Stimulated activated CD8-positive, alpha-beta memory T cell treated with anti-CD3 and anti-CD28 coated beads, Interleukin-2, amount 100 ng/mL, for 48 hours (primary cell): ENCODE results near the gene S1PR5.

ENCODE experiments used
- DNase-seq, 2 donors: peaks; one replicate each; pipeline ENCODE4 v3.0.0-alpha.2; 2020; ENCODE audit warnings: low read depth in 2 of 2

S1PR5 gene

DNA sequence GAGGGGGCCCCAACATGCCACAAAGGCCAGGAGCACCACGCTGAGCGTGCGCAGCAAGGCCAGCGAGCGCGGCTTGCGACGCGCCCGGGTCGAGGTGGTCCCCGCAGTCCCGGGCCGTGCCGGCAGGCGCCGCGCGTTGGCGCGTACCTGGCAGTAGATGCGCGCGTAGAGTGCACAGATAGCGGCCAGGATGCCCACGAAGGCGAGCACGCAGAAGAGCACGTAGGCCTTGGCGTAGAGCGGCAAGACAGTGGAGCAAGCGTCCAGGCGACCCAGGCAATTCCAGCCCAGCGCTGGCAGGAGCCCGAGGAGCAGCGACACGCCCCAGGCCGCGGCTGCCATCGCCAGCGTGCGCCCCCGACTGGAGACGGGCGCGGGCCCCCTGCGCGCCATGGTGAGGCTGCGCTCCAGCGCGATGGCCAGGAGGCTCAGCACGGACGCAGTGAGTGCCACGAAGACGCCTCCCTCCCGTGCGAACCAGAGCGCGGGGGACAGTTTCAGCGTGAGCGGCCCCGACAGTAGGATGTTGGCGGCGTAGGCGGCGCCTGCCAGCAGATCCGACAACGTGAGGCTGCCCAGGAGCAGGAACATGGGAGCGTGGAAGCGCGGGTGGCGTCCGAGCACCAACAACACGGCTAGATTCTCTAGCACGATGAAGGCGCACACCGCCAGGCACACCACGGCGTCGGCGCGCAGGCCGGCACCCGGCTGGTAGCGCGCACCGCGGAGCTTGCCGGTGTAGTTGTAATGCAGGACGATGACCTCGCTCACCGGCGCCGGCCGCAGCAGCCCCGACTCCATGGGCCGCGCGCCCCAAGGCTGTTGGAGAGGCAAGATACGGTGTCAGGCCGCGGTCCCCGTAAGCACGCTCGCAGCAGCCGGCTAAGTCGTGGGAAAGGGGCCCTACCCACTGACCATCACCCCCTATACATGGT lies 2.8 kb downstream of the S1PR5 start:
- DNase-seq = peak in 1 of 2 donors; percentile 38

DNA sequence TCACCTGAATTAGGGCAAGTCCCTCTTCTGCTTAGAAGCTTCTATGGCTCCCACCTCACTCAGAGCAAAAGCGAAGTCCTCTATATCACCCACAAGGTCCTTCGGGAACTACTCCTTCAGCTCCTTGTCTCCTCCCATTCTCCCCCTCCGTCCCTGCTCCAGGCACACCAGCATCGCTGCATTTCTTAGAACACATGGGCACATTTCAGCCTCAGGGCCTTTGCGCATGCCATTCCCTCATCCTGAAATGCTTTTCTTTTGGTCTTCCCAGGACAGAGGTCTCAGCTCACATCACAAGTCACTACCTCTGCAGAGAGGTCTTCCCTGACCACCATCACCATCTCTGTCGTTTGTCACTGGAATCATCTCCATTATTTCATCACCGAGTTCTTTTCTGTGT lies 4.0 kb downstream of the S1PR5 start:
- DNase-seq = no peak

DNA sequence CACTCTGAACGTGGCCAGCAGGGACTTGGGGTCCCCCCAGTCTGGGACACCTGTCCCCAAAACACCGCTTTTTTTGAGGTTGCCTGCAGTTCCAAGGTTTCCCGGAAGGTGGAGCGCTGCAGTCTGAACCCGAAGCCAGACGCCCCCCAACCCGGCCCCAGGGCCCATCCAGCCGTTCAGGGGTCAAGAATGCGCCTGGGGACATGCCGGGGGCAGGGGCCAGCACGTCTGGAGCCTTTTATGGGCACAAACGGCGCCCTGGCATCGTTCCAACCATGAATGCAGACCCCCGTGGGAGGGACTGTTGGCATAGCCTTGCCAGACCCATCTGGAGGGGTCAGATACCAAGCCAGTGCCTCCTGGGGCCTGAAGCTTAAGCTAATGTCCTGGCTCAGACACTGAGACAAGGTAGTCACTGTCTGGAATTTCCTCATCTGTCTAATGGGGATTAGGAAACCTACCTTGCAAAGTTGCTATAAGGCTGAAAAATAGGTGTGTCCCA lies 6.9 kb downstream of the S1PR5 start:
- peak in 1 of 2 donors; percentile 55 for DNase-seq

DNA sequence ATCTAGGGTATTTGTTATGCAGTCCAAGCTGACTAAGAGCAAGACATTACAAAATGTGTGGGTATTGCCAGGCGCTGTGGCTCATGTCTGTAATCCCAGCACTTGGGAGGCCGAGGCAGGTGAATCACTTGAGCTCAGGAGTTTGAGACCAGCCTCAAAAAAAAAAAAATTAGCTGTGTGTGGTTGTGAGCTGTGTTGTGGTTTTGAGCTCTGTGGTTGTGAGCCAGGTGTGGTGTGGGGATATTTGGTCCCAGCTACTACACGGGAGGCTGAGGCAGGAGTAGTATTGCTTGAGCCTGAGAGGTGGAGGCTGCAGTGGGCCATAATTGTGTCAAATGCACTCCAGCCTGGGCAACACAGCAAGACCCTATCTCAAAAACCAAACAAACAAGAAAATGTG lies 8.5 kb downstream of the S1PR5 start:
- DNase-seq = peak in 1 of 2 donors; percentile 41

DNA sequence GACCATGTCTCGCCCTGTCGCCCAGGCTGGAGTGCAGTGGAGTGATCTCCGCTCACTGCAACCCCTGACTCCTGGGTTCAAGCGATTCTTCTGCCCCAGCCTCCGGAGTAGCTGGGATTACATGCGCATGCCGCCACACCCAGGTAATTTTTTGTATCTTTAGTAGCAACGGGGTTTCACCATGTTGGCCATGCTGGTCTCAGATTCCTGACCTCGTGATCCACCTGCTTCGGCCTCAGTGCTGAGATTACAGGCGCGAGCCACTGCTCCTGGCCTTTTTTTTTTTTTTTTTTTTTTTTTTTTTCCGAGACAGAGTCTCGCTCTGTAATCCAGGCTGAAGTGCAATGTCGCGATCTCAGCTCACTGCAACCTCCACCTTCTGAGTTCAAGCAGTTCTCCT lies 9.2 kb downstream of the S1PR5 start:
- no peak for DNase-seq

DNA sequence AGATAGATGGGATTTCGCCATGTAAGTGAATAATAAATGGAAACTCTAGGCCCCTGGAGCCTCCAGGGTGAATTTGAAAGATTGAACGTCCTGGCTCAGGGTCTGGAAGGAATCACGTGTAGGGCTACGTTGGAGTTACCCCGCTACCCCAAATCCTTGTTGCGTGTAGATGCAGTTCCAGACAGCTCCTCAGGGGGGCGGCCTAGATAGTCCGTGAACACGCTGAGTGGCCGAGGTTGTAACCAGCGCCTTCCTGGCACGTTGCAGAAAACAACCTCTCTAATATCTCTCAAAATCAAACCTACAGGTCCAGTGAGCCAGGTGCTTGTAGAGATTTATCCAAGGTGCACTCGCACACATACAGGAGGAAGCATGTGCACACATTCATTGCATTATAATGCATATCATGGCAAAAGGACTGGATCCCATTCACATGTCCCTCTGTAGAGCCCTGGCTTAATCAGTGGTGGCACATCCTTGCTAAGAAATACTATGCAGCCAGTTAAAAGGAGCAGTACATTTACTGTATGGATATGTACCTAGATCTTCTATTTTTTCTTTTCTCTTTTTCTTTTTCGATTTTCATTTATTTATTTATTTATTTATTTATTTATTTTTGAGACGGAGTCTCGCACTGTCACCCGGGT lies 11.5 kb downstream of the S1PR5 start:
- DNase-seq = peak; percentile 74 to 81

DNA sequence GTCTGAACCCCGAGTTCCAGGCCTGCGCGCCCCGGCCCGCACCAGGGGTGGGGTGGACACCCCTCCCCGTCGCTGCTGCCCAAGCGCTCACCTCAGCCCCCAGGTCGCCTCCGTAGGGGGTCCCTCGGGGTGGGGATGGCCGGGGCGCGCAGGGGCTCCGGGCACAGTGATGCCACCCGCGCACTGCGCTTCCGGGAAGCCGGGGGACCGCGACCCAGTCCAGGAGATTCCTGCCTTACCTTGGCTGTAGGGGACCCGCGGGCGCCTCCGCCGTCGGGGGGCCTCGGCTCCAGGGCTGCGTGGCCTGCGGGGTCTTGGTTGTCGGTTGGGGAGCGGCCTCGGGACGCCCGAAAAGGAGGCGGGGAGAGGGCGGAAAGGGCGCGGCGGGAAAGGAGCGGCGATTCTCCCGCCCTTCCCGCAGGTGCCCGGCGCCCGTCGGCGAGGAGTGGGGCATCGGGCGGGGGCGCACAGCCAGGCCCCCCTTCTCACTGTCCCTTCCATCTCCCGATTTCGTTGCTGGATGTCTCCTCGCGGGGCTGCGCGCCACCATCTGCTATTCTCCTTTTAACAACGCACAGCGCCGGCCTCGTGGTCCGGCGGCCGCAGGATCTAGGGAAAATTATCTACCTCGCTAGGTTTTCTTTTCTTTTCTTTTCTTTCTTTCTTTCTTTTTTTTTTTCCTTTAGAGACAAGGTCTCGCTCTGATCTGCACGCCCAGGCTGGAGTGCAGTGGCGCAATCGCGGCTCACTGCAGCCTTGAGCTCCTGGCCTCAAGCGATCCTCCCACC lies 14.1 kb downstream of the S1PR5 start, which contains the start of gene KEAP1:
Gene KEAP1, minus strand, starts transcription at position 355 of the 788 bp plus-strand sequence. CDS start 3,323 bp downstream, outside the sequence.
- DNase-seq = peak in 1 of 2 donors; percentile 43

DNA sequence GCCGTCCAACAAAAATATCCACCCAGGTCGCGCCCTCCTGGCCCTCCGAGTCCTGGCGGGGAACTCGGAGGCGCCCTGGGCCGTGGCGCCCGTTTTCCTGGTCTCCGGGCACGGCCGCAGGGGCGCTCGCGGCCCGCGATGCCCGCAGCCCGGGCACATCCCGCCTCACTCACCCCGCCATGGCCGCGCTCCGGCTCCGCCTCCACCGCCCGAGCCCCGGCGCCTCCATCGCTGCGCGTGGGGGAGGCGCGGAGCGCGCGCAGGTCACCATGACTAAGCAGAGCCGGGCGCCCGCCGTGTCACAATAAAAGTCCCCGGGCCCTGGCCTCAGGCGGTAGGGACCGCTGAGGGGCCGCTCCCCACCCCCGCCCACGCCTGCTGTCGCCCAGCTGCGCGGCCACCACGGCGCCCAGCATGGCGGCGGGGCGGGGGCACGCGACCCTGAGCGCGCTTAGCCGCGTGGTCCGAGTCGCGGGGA lies 14.7 kb downstream of the S1PR5 start:
- peak; percentile 87 to 88 for DNase-seq

DNA sequence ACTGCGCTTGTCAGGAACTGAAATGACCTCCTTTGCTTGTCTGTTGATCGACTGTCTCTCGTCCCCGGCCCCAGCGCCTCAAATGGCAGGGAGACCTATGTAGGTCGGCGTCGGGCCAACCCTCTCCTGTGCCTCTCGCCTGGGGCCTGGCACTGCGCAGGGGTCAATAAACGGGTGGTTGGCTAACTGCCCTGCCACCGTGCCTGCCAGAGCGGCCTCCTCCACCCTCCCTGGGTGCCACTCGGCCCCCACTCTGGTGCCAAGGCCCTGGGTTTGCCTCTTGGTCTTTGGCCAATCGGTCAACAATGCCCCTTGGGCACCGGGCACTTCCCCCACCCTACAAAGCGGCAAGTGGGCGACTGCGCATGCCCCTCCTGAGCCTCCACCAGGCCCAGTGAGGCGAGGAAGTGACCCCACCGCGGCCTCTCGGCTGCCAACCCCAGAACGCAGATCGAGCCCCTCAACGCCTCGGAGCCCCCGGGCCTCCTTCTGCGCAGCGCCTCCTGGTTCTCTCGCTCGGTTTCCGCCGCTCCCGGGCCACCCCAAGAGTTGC lies 15.2 kb downstream of the S1PR5 start:
- peak in 1 of 2 donors; percentile 39 for DNase-seq

DNA sequence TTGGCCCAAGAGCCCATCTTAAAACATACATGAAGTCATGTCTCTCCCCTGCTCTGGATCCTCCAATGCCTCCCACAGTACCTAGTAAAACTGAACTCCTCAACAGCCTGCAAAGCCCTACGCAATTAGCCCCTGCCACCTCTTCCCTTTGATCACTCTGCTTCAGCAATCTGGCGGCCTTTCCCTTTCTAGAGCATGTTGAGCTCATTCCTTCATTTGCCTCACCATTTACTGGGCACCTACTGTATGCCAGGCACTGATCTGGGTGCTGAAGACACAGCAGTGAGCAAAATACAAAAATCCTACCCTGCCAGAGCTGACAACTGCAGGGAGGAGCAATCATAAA lies 17.0 kb downstream of the S1PR5 start:
- no peak for DNase-seq

DNA sequence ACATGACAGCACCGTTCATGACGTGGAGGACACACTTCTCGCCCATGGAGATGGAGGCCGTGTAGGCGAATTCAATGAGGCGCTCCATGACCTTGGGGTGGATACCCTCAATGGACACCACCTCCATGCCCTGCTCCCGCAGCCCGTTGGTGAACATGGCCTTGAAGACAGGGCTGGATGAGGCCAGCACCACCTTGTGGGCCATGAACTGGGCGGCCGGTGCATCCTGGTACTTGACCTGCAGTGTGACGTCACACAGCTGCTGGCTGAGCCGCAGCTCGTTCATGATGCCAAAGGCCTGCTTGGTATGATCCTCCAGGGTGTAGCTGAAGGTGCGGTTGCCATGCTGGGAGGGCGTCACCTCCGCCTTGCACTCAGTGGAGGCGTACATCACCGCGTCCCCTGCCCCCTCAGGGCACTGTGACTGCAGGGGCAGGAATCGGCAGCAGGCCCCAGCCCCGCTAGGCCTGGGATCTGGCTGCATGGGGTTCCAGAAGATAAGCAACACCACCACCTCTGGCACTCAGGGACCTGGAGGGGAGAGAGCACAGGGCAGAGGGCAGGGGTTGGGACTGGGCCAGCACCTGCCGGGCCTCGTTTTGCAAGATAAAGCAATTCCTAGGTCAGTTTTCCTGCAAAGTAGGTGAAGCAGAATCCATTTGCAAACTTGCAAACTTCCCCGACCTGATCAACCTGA lies 17.5 kb downstream of the S1PR5 start:
- DNase-seq = no peak

DNA sequence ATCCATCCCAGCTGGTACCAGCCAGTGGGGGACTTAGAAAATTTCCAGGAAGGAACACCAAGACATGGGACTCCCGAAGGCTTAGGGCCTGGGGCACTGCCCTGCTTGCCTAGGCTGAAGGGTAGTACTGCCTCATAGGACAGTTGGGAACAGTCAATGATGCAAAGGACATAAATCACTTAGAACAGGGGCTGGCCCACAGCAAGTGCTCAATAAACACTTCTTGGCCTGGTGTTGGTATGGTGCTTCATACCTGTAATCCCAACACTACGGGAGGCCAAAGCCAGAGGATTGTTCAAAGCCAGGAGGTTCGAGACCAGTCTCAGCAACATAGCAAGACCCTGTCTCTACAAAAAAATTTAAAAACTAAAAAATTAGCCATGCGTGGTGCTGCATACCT lies 19.9 kb downstream of the S1PR5 start:
- no peak for DNase-seq

DNA sequence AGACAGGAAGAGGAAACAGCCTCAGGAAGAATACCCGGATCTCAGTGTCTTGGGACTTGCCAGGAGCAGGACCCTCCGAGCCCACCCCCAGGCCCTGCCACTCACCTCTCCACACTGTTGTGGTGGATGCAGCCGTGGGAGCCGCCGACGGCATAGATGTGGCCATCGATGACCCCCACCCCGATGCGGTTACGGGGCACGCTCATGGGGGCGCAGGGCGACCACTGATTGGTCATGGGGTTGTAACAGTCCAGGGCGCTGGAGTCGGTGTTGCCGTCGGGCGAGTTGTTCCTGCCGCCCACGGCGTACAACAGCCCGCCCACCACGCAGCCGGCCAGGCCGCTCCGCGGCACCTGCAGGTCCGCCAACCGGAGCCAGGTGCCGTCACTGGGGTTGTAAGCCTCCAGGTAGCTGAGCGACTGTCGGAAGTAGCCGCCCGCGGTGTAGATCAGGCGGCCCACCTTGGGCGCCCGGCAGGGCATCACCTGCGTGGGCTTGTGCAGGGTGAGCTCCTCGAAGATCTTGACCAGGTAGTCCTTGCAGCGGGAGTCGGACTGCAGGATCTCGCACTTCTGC lies 25.7 kb downstream of the S1PR5 start:
- no peak for DNase-seq

DNA sequence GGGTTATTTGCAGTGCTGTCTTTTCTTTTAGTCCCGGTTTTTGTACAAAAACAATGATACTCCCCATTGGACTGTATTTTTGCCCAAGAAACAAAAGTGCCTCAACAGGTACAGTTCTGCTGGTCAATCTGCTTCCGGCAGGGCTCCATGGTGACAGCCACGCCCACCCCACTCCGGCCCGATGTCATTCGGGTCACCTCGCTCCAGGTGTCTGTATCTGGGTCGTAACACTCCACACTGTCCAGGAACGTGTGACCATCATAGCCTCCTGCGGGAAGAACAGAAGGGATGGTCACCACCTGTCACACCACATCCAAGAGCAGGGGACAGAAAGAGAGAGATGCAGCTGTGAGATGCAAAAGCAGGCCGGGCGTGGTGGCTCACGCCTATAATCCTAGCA lies 30.7 kb downstream of the S1PR5 start:
- DNase-seq = no peak

DNA sequence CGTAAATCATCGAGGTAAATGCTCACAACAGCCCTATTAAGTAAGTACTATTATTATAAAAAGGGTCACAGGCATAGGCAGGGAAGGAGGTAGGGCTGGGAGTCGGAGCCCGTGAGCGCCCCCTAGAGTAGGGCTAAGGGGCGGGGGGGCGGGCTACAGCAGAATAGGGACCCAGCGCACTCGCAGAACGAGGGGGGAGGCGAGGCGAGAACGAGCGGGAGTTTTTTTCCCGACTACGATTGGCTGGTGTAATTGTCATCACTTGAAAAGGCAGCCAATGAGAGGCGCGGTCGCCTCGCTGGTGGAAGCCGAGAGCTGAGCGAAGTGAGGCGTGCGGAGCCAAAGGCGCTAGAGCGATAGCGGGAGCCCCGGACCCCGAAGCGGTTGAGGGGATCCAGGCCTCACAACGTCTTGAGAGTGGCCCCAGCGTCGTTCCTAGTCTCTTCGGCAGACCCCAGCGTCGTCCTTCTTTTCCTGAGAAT lies 38.3 kb downstream of the S1PR5 start:
- peak; percentile 77 to 82 for DNase-seq

DNA sequence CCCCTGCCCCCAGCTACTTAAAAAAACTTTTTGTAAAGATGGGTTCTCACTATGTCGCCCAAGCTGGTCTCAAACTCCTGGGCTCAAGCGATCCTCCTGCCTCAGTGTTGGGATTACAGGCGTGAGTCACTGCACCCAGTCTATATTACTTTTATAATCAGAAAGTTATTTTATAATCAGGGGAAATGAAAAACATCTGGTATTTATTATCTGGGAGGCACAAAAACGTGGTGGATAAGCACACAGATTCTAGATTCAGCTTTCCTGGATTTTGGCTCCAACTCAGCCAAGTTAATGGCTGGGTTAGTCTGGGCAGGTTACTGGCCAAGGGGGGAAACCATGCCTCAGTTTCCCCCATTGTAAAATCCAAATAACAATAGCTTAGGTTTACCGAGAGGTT lies 38.8 kb downstream of the S1PR5 start:
- DNase-seq = no peak

DNA sequence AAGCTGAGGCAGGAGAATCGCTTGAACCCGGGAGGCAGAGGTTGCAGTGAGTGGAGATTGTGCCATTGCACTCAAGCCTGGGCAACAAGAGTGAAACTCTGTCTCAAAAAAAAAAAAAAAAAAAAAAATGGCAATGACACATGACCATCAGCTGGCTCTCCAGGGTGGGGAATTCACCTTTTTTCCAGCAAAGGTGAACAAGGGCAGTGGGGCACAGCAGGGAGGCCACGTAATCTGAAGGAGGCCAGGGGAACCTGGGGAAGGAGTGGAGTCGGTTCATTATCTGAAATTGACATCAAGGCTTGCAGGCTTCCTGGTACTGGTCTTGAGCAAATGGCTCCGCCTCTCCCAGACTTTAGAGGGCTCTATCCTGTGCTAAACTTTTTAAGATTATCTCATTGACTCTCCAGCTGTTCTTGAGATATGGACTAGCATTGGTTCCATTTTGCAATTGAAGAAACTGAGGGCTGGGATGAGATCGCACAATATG lies 42.2 kb downstream of the S1PR5 start:
- no peak for DNase-seq

DNA sequence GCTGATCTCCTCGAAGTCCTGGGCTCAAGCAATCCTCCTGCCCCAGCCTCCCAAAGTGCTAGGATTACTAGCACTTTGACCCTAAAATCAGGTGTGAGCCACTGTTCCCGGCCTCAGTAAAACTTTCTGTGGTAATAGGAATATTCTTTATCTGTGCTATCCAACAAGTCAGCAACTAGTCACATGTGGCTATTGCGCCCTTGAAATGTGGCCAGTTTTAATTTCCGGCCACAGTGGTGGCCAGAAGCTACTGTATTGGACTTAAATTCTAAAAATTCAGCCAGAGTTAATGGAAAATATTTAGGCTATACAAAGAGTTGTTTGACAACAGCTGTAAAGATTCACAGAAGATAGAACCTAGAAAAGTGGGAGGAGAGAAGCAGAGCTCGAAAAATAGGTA lies 44.1 kb downstream of the S1PR5 start:
- DNase-seq = no peak

DNA sequence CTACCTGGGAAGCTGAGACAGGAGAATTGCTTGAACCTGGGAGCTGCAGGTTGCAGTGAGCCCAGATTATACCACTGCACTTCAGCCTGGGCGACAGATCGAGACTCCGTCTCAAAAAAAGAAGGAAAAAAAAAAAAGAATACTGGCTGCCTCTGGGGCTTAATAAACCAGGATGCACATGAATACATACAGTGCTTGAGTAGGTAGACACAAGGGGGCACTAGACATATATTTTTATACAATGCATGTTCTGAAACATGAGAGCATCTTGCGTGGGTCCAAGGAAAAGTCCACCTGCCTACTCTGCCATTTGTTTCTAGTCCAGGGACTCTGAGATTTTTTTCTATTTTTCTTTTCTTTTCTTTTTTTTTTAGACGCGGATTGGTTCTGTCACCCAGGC lies 45.3 kb downstream of the S1PR5 start:
- no peak for DNase-seq

DNA sequence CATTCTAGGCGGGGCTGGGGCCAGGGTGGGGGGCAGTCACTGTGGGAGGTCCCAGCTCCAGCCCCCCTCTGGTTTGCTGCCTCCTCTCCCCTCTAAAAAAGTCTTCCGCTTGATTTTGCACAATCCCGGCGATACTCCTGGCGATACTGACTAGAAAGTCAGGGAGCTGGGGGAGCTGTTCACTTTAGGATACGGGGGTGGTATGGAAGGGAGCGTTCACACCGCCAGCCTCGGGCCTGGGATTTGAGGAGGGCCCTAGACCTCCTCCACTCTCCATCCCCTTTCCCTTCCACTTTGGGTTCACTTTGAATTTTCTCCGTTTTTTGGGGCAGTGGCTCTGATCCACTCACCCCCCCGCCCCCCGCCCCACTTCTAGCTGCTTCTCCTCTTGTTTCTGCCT lies 49.1 kb downstream of the S1PR5 start:
- DNase-seq = no peak
